ENCODE measurements around the gene LTB4R2.

Gene LTB4R2

GRCh38 chr14:24309538-24310264, at the start of gene LTB4R2:
LTB4R2 (plus strand) TSS chr14:24310140; CDS start chr14:24310665, 525 bp downstream.
- DNase-seq, result no peak

- no peak for DNase-seq
Observed at GRCh38 chr14:24260780-24261157, 49.2 kb upstream of the LTB4R2 start.

- DNase-seq, result no peak
Observed at GRCh38 chr14:24261256-24261968, 48.5 kb upstream of the LTB4R2 start.

GRCh38 chr14:24261969-24262327, 48.0 kb upstream of the LTB4R2 start:
- no peak for DNase-seq

- no peak for DNase-seq
Observed at GRCh38 chr14:24262821-24263733, 46.9 kb upstream of the LTB4R2 start, which contains the start of gene TGM1. TGM1 (minus strand) TSS chr14:24263177; CDS start chr14:24262352, 825 bp downstream.

GRCh38 chr14:24263848-24264247, 46.1 kb upstream of the LTB4R2 start:
- DNase-seq, result no peak

- no peak for DNase-seq
Observed at GRCh38 chr14:24264298-24264697, 45.6 kb upstream of the LTB4R2 start.

- no peak for DNase-seq
Observed at GRCh38 chr14:24266344-24267244, 43.3 kb upstream of the LTB4R2 start.

- DNase-seq, result no peak
Observed at GRCh38 chr14:24267516-24267915, 42.4 kb upstream of the LTB4R2 start.

GRCh38 chr14:24268225-24268624, 41.7 kb upstream of the LTB4R2 start:
- DNase-seq, result no peak

- DNase-seq, result no peak
Observed at GRCh38 chr14:24269368-24269767, 40.6 kb upstream of the LTB4R2 start.

GRCh38 chr14:24269910-24270536, 39.9 kb upstream of the LTB4R2 start:
- no peak for DNase-seq

GRCh38 chr14:24270537-24271133, 39.3 kb upstream of the LTB4R2 start:
- peak; percentile 57 for DNase-seq

- peak; percentile 91 for DNase-seq
Observed at GRCh38 chr14:24271134-24271833, 38.7 kb upstream of the LTB4R2 start, which contains the start of gene RABGGTA. RABGGTA (minus strand) TSS chr14:24271597; CDS start chr14:24271115, 482 bp downstream.

GRCh38 chr14:24271834-24272263, 38.1 kb upstream of the LTB4R2 start:
- no peak for DNase-seq

GRCh38 chr14:24272467-24272866, 37.5 kb upstream of the LTB4R2 start:
- no peak for DNase-seq

- DNase-seq, result no peak
Observed at GRCh38 chr14:24273422-24273998, 36.4 kb upstream of the LTB4R2 start.

GRCh38 chr14:24274101-24274543, 35.8 kb upstream of the LTB4R2 start:
- DNase-seq, result no peak

GRCh38 chr14:24277071-24277470, 32.9 kb upstream of the LTB4R2 start:
- DNase-seq, result no peak
